SIG-M5 treated with dmso at 0.1 percent for 504 hours (cell line): ENCODE results near the gene HPRT1.
A peak's percentile ranks its signal among the peaks of the same experiment; 100 is the strongest.
"Not testable (repeated sequence)": the region's sequence is repeated elsewhere in the genome, so short reads cannot be mapped to it uniquely, and the experiment has no call there.

Experiments used
- DNase-seq: peaks from one replicate; lab custom pipeline; 2025; ENCODE audit not compliant: unreplicated experiment; lab: John Stamatoyannopoulos, UW

Gene HPRT1

GRCh38 chrX:134460005-134460861 lies at the start of gene HPRT1:
Gene HPRT1 (plus strand): TSS chrX:134460165. CDS start chrX:134460312, 147 bp downstream.
- DNase-seq: peak; percentile 68

GRCh38 chrX:134416087-134416486 lies 43.9 kb upstream of the HPRT1 start:
- DNase-seq: no peak

GRCh38 chrX:134418317-134419113 lies 41.5 kb upstream of the HPRT1 start:
- no peak for DNase-seq

- no peak for DNase-seq
These were observed 40.2 kb upstream of the HPRT1 start for GRCh38 chrX:134419784-134420183.

- peak; percentile 17 for DNase-seq
These were observed 36.4 kb upstream of the HPRT1 start for GRCh38 chrX:134423606-134424005.

GRCh38 chrX:134426281-134426680 lies 33.7 kb upstream of the HPRT1 start:
- no peak for DNase-seq

GRCh38 chrX:134431894-134432293 lies 28.1 kb upstream of the HPRT1 start:
- no peak for DNase-seq

GRCh38 chrX:134435894-134436293 lies 24.1 kb upstream of the HPRT1 start:
- no peak for DNase-seq

GRCh38 chrX:134443020-134443419 lies 16.9 kb upstream of the HPRT1 start:
- DNase-seq: no peak

- DNase-seq: no peak
These were observed 16.5 kb upstream of the HPRT1 start for GRCh38 chrX:134443461-134443860.

- DNase-seq: no peak
These were observed 15.3 kb upstream of the HPRT1 start for GRCh38 chrX:134444681-134445080.

- no peak for DNase-seq
These were observed 7.4 kb upstream of the HPRT1 start for GRCh38 chrX:134452596-134452995.

GRCh38 chrX:134453631-134454030 lies 6.3 kb upstream of the HPRT1 start:
- no peak for DNase-seq

GRCh38 chrX:134454506-134454905 lies 5.5 kb upstream of the HPRT1 start:
- no peak for DNase-seq

GRCh38 chrX:134457708-134458107 lies 2.3 kb upstream of the HPRT1 start:
- DNase-seq: no peak

- peak; percentile 17 for DNase-seq
These were observed 321 bp upstream of the HPRT1 start for GRCh38 chrX:134459683-134460004.

- DNase-seq: no peak
These were observed 876 bp downstream of the HPRT1 start for GRCh38 chrX:134460862-134461220.

GRCh38 chrX:134461437-134461836 lies 1.5 kb downstream of the HPRT1 start:
- DNase-seq: no peak

GRCh38 chrX:134462927-134463326 lies 3.0 kb downstream of the HPRT1 start:
- DNase-seq: no peak

GRCh38 chrX:134464453-134464852 lies 4.5 kb downstream of the HPRT1 start:
- DNase-seq: not testable (repeated sequence)

GRCh38 chrX:134469486-134469885 lies 9.5 kb downstream of the HPRT1 start:
- peak; percentile 55 for DNase-seq

- DNase-seq: no peak
These were observed 10.0 kb downstream of the HPRT1 start for GRCh38 chrX:134470013-134470412.
